ENCODE measurements around the gene DLG1. TPM values are rescaled to one million over a fixed set of nuclear protein-coding genes. Genes with fewer than 3 reads are reported as not detected.

The DLG1 gene
- total RNA-seq, 1 donor from 2014 or later = 157 TPM

- peak overlapping the region; percentile 18 for H3K27ac Mint-ChIP-seq (ENCODE audit: unreplicated experiment)
- H3K9me3 Mint-ChIP-seq (ENCODE audit: low read depth) = no peaks in the 10 kb centered on the region
- TF ChIP-seq CTCF (IDR thresholded peaks at IDR 0.05) = no peak
- peaks cover 45% of the 10 kb centered on the region for H3K4me1 Mint-ChIP-seq (ENCODE audit: low read depth)
- H3K27me3 Mint-ChIP-seq (ENCODE audit: low read depth) = no peaks in the 10 kb centered on the region
- no peak for DNase-seq (ENCODE audit: low spot score)
- H3K4me3 Mint-ChIP-seq (ENCODE audit: unreplicated experiment) = no peak overlapping the region
- peaks cover 2% of the 10 kb centered on the region for H3K36me3 Mint-ChIP-seq (ENCODE audit: low read depth)
Observed at GRCh38 chr3:197259096-197259495, 39.3 kb downstream of the DLG1 start.

GRCh38 chr3:197258168-197258755 lies 40.1 kb downstream of the DLG1 start:
- no peak for TF ChIP-seq CTCF (IDR thresholded peaks at IDR 0.05)
- no peak for DNase-seq (ENCODE audit: low spot score)
- H3K27me3 Mint-ChIP-seq (ENCODE audit: low read depth) = no peaks in the 10 kb centered on the region
- H3K36me3 Mint-ChIP-seq (ENCODE audit: low read depth) = peaks cover 2% of the 10 kb centered on the region
- H3K27ac Mint-ChIP-seq (ENCODE audit: unreplicated experiment) = peak overlapping the region; percentile 58
- no peaks in the 10 kb centered on the region for H3K9me3 Mint-ChIP-seq (ENCODE audit: low read depth)
- peaks cover 53% of the 10 kb centered on the region for H3K4me1 Mint-ChIP-seq (ENCODE audit: low read depth)
- H3K4me3 Mint-ChIP-seq (ENCODE audit: unreplicated experiment) = no peak overlapping the region

GRCh38 chr3:197257711-197258110 lies 40.7 kb downstream of the DLG1 start:
- no peak for DNase-seq (ENCODE audit: low spot score)
- Mint-ChIP-seq H3K4me1 (ENCODE audit: low read depth) (peaks cover 57% of the 10 kb centered on the region), H3K36me3 (ENCODE audit: low read depth) (no peaks in the 10 kb centered on the region), H3K9me3 (ENCODE audit: low read depth) (no peaks in the 10 kb centered on the region), H3K27me3 (ENCODE audit: low read depth) (no peaks in the 10 kb centered on the region), H3K4me3 (ENCODE audit: unreplicated experiment) (no peak overlapping the region), H3K27ac (ENCODE audit: unreplicated experiment) (no peak overlapping the region)
- TF ChIP-seq CTCF (IDR thresholded peaks at IDR 0.05) = no peak

- TF ChIP-seq CTCF (IDR thresholded peaks at IDR 0.05) = peak; percentile 97
- H3K4me1 Mint-ChIP-seq (ENCODE audit: low read depth) = peaks cover 57% of the 10 kb centered on the region
- H3K27me3 Mint-ChIP-seq (ENCODE audit: low read depth) = no peaks in the 10 kb centered on the region
- H3K27ac Mint-ChIP-seq (ENCODE audit: unreplicated experiment) = peak overlapping the region; percentile 74
- DNase-seq (ENCODE audit: low spot score) = no peak
- H3K4me3 Mint-ChIP-seq (ENCODE audit: unreplicated experiment) = no peak overlapping the region
- no peaks in the 10 kb centered on the region for H3K36me3 Mint-ChIP-seq (ENCODE audit: low read depth)
- no peaks in the 10 kb centered on the region for H3K9me3 Mint-ChIP-seq (ENCODE audit: low read depth)
Observed at GRCh38 chr3:197256836-197257444, 41.5 kb downstream of the DLG1 start.

GRCh38 chr3:197256104-197256503 lies 42.3 kb downstream of the DLG1 start:
- H3K27me3 Mint-ChIP-seq (ENCODE audit: low read depth) = no peaks in the 10 kb centered on the region
- H3K4me3 Mint-ChIP-seq (ENCODE audit: unreplicated experiment) = no peak overlapping the region
- no peak for DNase-seq (ENCODE audit: low spot score)
- no peaks in the 10 kb centered on the region for H3K9me3 Mint-ChIP-seq (ENCODE audit: low read depth)
- peaks cover 2% of the 10 kb centered on the region for H3K36me3 Mint-ChIP-seq (ENCODE audit: low read depth)
- no peak for TF ChIP-seq CTCF (IDR thresholded peaks at IDR 0.05)
- peak overlapping the region; percentile 74 for H3K27ac Mint-ChIP-seq (ENCODE audit: unreplicated experiment)
- peaks cover 62% of the 10 kb centered on the region for H3K4me1 Mint-ChIP-seq (ENCODE audit: low read depth)

All from chondrocyte (in vitro differentiated cells).